Ovary (tissue), 3 donors: ENCODE measurements around the gene ZSCAN21.

Experiments used
- EP300 ChIP-seq: sonication (generic); formaldehyde crosslinking; IDR thresholded peaks from one replicate; pipeline ENCODE4 v1.6.1; 2017; ENCODE audit warnings: antibody characterized with exemption
- POLR2A ChIP-seq: fragments of 450-650 bp; IDR thresholded peaks from one replicate; pipeline ENCODE4 v1.6.1; 2017; ENCODE audit warnings: antibody characterized with exemption, mild to moderate bottlenecking, moderate library complexity
- TF ChIP-seq, protein P1 (sequence below), 3 donors: fragments of 450-650 bp in 2 of 3; fragments of 200-600 bp in 1 of 3; IDR thresholded peaks; one replicate each; pipeline versions ENCODE4 v1.5.1 to v1.8.0; 2016 to 2022; ENCODE audit warnings: antibody characterized with exemption in 3 of 3, mild to moderate bottlenecking in 1 of 3
- donor health status: DM: no; HTN: no; CAD: no.

DNA sequence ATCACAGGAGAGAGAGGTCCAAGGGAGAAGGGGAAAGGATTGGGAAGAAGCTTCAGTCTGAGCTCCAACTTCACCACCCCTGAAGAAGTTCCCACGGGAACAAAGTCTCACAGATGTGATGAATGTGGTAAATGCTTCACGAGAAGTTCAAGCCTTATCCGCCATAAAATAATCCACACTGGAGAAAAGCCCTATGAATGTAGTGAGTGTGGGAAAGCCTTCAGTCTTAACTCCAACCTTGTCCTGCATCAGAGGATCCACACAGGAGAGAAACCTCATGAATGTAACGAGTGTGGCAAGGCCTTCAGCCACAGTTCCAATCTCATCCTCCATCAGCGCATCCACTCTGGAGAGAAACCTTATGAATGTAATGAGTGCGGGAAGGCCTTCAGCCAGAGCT, 16.0 kb upstream of the ZSCAN21 start:
- TF ChIP-seq POLR2A (no peak), EP300 (no peak)
- TF ChIP-seq, protein P1, sequence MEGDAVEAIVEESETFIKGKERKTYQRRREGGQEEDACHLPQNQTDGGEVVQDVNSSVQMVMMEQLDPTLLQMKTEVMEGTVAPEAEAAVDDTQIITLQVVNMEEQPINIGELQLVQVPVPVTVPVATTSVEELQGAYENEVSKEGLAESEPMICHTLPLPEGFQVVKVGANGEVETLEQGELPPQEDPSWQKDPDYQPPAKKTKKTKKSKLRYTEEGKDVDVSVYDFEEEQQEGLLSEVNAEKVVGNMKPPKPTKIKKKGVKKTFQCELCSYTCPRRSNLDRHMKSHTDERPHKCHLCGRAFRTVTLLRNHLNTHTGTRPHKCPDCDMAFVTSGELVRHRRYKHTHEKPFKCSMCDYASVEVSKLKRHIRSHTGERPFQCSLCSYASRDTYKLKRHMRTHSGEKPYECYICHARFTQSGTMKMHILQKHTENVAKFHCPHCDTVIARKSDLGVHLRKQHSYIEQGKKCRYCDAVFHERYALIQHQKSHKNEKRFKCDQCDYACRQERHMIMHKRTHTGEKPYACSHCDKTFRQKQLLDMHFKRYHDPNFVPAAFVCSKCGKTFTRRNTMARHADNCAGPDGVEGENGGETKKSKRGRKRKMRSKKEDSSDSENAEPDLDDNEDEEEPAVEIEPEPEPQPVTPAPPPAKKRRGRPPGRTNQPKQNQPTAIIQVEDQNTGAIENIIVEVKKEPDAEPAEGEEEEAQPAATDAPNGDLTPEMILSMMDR (IDR thresholded peaks at IDR 0.05): no peak
